ENCODE data around the gene OTUB2. TPM values are rescaled to one million over a fixed set of nuclear protein-coding genes. Genes with fewer than 3 reads are reported as not detected.

Gene OTUB2
- total and polyA plus RNA-seq, 7 experiments from 2014 or later, result 0.11 to 2.5 (median 0.59) TPM; not detected in 1

Other genes starting within 250 kb of the OTUB2 start
- gene PRIMA1, start 237.9 kb upstream of the OTUB2 start, total RNA-seq, result not detected
- gene PRIMA1, start 237.9 kb upstream of the OTUB2 start, polyA plus RNA-seq, result not detected
- not detected for gene FAM181A, start 99.0 kb upstream of the OTUB2 start, total RNA-seq
- gene FAM181A, start 99.0 kb upstream of the OTUB2 start, polyA plus RNA-seq, result not detected
- gene ASB2, start 49.8 kb upstream of the OTUB2 start, total RNA-seq, result 10 to 100 TPM in 1 of 5 experiments, 1 to 10 TPM in 2, under 1 TPM in 2; 0.32 to 63.1 (median 1.4) TPM
- gene ASB2, start 49.8 kb upstream of the OTUB2 start, polyA plus RNA-seq, result not detected
- not detected for gene CCDC197, start 29.0 kb upstream of the OTUB2 start, total RNA-seq
- not detected for gene CCDC197, start 29.0 kb upstream of the OTUB2 start, polyA plus RNA-seq
- 100 to 1,000 TPM; 214 to 438 (median 333) TPM for gene DDX24, start 54.9 kb downstream of the OTUB2 start, total RNA-seq
- 100 to 1,000 TPM; 190 to 306 TPM for gene DDX24, start 54.9 kb downstream of the OTUB2 start, polyA plus RNA-seq
- 10 to 100 TPM in 2 of 5 experiments, 1 to 10 TPM in 3; 6.3 to 31.8 (median 8.2) TPM for gene IFI27L1, start 55.0 kb downstream of the OTUB2 start, total RNA-seq
- 1 to 10 TPM; 7.6 to 8.5 TPM for gene IFI27L1, start 55.0 kb downstream of the OTUB2 start, polyA plus RNA-seq
- gene IFI27, start 84.4 kb downstream of the OTUB2 start, total RNA-seq, result 100 to 1,000 TPM in 1 of 5 experiments, 1 to 10 TPM in 1, under 1 TPM in 1, not detected in 2; 1.00 to 221 (median 2.9) TPM
- under 1 TPM in 1 of 2 donors, not detected in 1; 0.74 TPM for gene IFI27, start 84.4 kb downstream of the OTUB2 start, polyA plus RNA-seq
- gene IFI27L2, start 103.3 kb downstream of the OTUB2 start, total RNA-seq, result 10 to 100 TPM; 17.2 to 65.8 (median 26.5) TPM
- 10 to 100 TPM; 34.0 to 47.6 TPM for gene IFI27L2, start 103.3 kb downstream of the OTUB2 start, polyA plus RNA-seq
- 1 to 10 TPM in 4 of 5 experiments, under 1 TPM in 1; 0.44 to 2.4 (median 1.7) TPM for gene PPP4R4, start 148.0 kb downstream of the OTUB2 start, total RNA-seq
- gene PPP4R4, start 148.0 kb downstream of the OTUB2 start, polyA plus RNA-seq, result under 1 TPM; 0.06 to 0.19 TPM